ENCODE data around the gene ZNF205. TPM values are rescaled to one million over a fixed set of nuclear protein-coding genes. Genes with fewer than 3 reads are reported as not detected.

Gene ZNF205
- total and polyA plus RNA-seq, 9 of the 15 experiments (the other 6 are each of a cell fraction or from before 2014, with no cell fraction given) = 2.4 to 11.8 (median 5.1) TPM; not detected in 2

GRCh38 chr16:3152277-3152990 is 40.0 kb downstream of the ZNF205 start:
- intact Hi-C loops (cut with micrococcal nuclease) (loop anchor here (1.0 to 10.0 kb wide), 3 partner anchors 14 to 112 kb away; no protein-coding TSS in a partner anchor), in situ Hi-C loops (cut with MboI) (no loop called here)
- FAIRE-seq = peak; percentile 85
- peak overlapping the region; percentile 81 for H3K27ac ChIP-seq (ENCODE audit: extremely low read depth, low read depth, low read length)
- ChIA-PET POLR2A (interaction anchor here (0.5 to 1.3 kb wide), 3 partner anchors 9 to 86 kb away, joined by 3 to 6 read pairs (median 3); no protein-coding TSS in a partner anchor), CTCF (ENCODE audit: low intra/inter-chr PET ratio) (interaction anchor here (0.5 kb wide), 1 partner anchor 124 kb away, joined by 3 read pairs; no protein-coding TSS in a partner anchor)
- no TSS peak for BruUV-seq (replicated peaks)
- H4K20me1 ChIP-seq (replicated peaks; ENCODE audit: control insufficient read depth, insufficient read depth, low read length) = peaks cover 4% of the 10 kb centered on the region; the same call in 1 of the 2 replicates
- peaks cover 1 to 36% of the 10 kb centered on the region in 2 experiments; a peak in 3 of 5 replicates for H3K4me1 ChIP-seq (replicated peaks in 1 of 2; ENCODE audit: control insufficient read depth in 2 of 2, insufficient read depth in 2 of 2, low read length in 2 of 2)
- H3K4me3 ChIP-seq = peak overlapping the region; percentile 62
- peak overlapping the region; percentile 58 to 93 for H3K9ac ChIP-seq (ENCODE audit: insufficient read depth in 1 of 2, low read depth in 2 of 2, low read length in 2 of 2)
- peak overlapping the region; percentile 95 for H2AFZ ChIP-seq (ENCODE audit: low read depth, low read length)
- ATAC-seq = peak; percentile 20
- peak overlapping the region; percentile 99 for H3K4me2 ChIP-seq (ENCODE audit: insufficient read depth, low read length)
- peak; percentile 65 to 95 (median 72) for DNase-seq (ENCODE audit: extremely low read depth in 1 of 4, low spot score in 3 of 4)
- H3K79me2 ChIP-seq (ENCODE audit: control insufficient read depth, insufficient read depth, low read length) = no peaks in the 10 kb centered on the region
- H3K36me3 ChIP-seq (ENCODE audit: control insufficient read depth, insufficient read depth, low read length) = no peaks in the 10 kb centered on the region
- under 1% methylated on average over 42 of the region's 42 CpGs for WGBS (ENCODE audit: insufficient coverage, low coverage, missing lambda C conversion rate)
- no peaks in the 10 kb centered on the region for H3K9me1 ChIP-seq (ENCODE audit: control insufficient read depth, insufficient read depth, low read length)
- H3K9me3 ChIP-seq (replicated peaks; ENCODE audit: control insufficient read depth, insufficient read depth, low read depth, low read length) = no peaks in the 10 kb centered on the region
- no peaks in the 10 kb centered on the region for H3K27me3 ChIP-seq (ENCODE audit: control insufficient read depth in 2 of 2, insufficient read depth in 2 of 2, low read length in 2 of 2)
- TF ChIP-seq TRIM24 (IDR thresholded peaks at IDR 0.05) (peak; percentile 10 to 55; a peak in 2 of 4 replicates), PTRF (tag; IDR thresholded peaks at IDR 0.05) (no peak), POLR3G (IDR thresholded peaks at IDR 0.05; ENCODE audit: extremely low read depth, insufficient read length, insufficient replicate concordance) (peak; percentile 51), THRAP3 (IDR thresholded peaks at IDR 0.05; ENCODE audit: borderline replicate concordance) (no peak), CUX1 (CRISPR knock-in tag; IDR thresholded peaks at IDR 0.05) (no peak), SIX5 (IDR thresholded peaks at IDR 0.05; ENCODE audit: borderline replicate concordance in 1 of 2, insufficient read depth in 1 of 2, low read depth in 1 of 2, low read length in 2 of 2) (no peak), ETV5 (CRISPR knock-in tag; IDR thresholded peaks at IDR 0.05; ENCODE audit: low read depth) (peak; percentile 14; the same call in 1 of the 2 replicates), MEIS2 (IDR thresholded peaks at IDR 0.05; ENCODE audit: partially characterized antibody) (peak; percentile 11), MLLT1 (IDR thresholded peaks at IDR 0.05) (peak; percentile 13 to 61; a peak in 2 of 4 replicates), ZNF507 (tag; conservative IDR thresholded peaks at IDR 0.05) (no peak)
